Spleen (tissue), 7 donors: Measurements from ENCODE around the gene SLC10A1.

ENCODE experiments used
- CTCF ChIP-seq, 11 experiments: fragments of 200-600 bp in 7 of 11; fragments of 450-650 bp in 4 of 11; sonication (generic) in 4 of 11; IDR thresholded peaks in 8 of 11; conservative IDR thresholded peaks in 3 of 11; 1 replicate in 7 of 11; 2 replicates in 4 of 11; pipeline versions ENCODE4 v1.4.0 to v1.8.0; 2016 to 2021; ENCODE audit warnings: antibody characterized with exemption in 11 of 11, inconsistent platforms in 4 of 11, mild to moderate bottlenecking in 1 of 11
- POLR2A ChIP-seq, 3 donors: fragments of 450-650 bp; IDR thresholded peaks; one replicate each; pipeline ENCODE4 v1.5.1; 2017; ENCODE audit warnings: antibody characterized with exemption in 3 of 3, mild to moderate bottlenecking in 1 of 3
- POLR2AphosphoS5 ChIP-seq, 3 donors: sonication (generic); formaldehyde crosslinking; IDR thresholded peaks; one replicate each; pipeline ENCODE4 v1.5.1; 2017; ENCODE audit warnings: antibody characterized with exemption in 3 of 3
- donor health status: DM: no; HTN: no; CAD: no; lungs with moderate emphysema.
- donor health status: DM: no; HTN: no; CAD: no.
- donor health status: DM: no; HTN: no; CAD: no.

- TF ChIP-seq POLR2A (IDR thresholded peaks at IDR 0.05) (no peak), CTCF (IDR thresholded peaks at IDR 0.05 in 8 of 11, conservative IDR thresholded peaks at IDR 0.05 in 3 of 11) (no peak), POLR2AphosphoS5 (IDR thresholded peaks at IDR 0.05) (no peak)
These were observed 42.6 kb downstream of the SLC10A1 start for GRCh38 chr14:69754487-69754886.
